K562 (cell line): ENCODE results near the gene HSPA1B. TPM values are rescaled to one million over a fixed set of nuclear protein-coding genes. Genes with fewer than 3 reads are reported as not detected.

Experiments used
- BCL6 ChIP-seq: fragments of 250-450 bp; sonication (Bioruptor Pico); IDR thresholded peaks from 2 replicates; pipeline ENCODE4 v1.4.0; 2020
- DIDO1 ChIP-seq: fragments of 450-650 bp; IDR thresholded peaks from 2 replicates; pipeline ENCODE4 v1.6.1; 2016; ENCODE audit warnings: low read depth, missing biosample characterization, missing genetic modification characterization
- ELF1 ChIP-seq: fragments of 200-800 bp; sonication (Bioruptor generic); IDR thresholded peaks from 2 replicates; pipeline ENCODE4 v1.6.1; 2016; ENCODE audit warnings: missing genetic modification characterization, missing compliant biosample characterization
- FOXJ2 ChIP-seq: fragments of 200-800 bp; sonication (Bioruptor generic); IDR thresholded peaks from 2 replicates; pipeline ENCODE4 v1.6.1; 2016; ENCODE audit warnings: missing genetic modification characterization, missing compliant biosample characterization
- HDAC3 ChIP-seq: fragments of 450-650 bp; IDR thresholded peaks from 2 replicates; pipeline ENCODE4 v1.6.1; 2018; ENCODE audit warnings: borderline replicate concordance, mild to moderate bottlenecking, moderate library complexity; ENCODE audit not compliant: partially characterized antibody
- HMG20A ChIP-seq: fragments of 450-650 bp; formaldehyde crosslinking; conservative IDR thresholded peaks from 2 replicates; pipeline ENCODE4 v1.4.0; 2020; ENCODE audit warnings: mild to moderate bottlenecking, mixed read lengths
- LEF1 ChIP-seq: fragments of 450-650 bp; IDR thresholded peaks from 2 replicates; pipeline ENCODE4 v1.6.1; 2016; ENCODE audit warnings: mild to moderate bottlenecking
- RREB1 ChIP-seq: fragments of 250-450 bp; sonication (Bioruptor Pico); IDR thresholded peaks from 2 replicates; pipeline ENCODE4 v1.4.0; 2020
- SAP30 ChIP-seq: fragments of 200-600 bp; sonication (generic); IDR thresholded peaks from 2 replicates; pipeline ENCODE4 v1.6.1; 2012; ENCODE audit warnings: borderline replicate concordance, low read depth, mild to moderate bottlenecking, moderate library complexity, low read length, control low read depth, inconsistent platforms; ENCODE audit not compliant: insufficient read depth, poor library complexity, severe bottlenecking
- SETDB1 ChIP-seq: IDR thresholded peaks from one replicate; pipeline ENCODE4 v1.6.1; 2012; ENCODE audit warnings: low read length, control low read depth, inconsistent platforms
- TAF15 ChIP-seq: fragments of 200-400 bp; formaldehyde crosslinking; IDR thresholded peaks from 2 replicates; pipeline ENCODE4 v1.6.1; 2017; ENCODE audit warnings: mild to moderate bottlenecking, low read depth, low read length, moderate library complexity
- ZNF324 ChIP-seq: fragments of 250-450 bp; sonication (Bioruptor Pico); IDR thresholded peaks from 2 replicates; pipeline ENCODE4 v1.4.0; 2020; ENCODE audit warnings: mild to moderate bottlenecking
- ZNF778 ChIP-seq: fragments of 450-650 bp; formaldehyde crosslinking; IDR thresholded peaks from 2 replicates; pipeline ENCODE4 v1.4.0; 2020; ENCODE audit warnings: mild to moderate bottlenecking, moderate library complexity
- polyA plus RNA-seq, 8 experiments: library from polyadenylated mRNA; depleted of rRNA in 4 of 8; stranded (reverse) in 5 of 8; unstranded in 3 of 8; fragments of >200 nt; fragmentation: Nextera tagmentation in 2 of 8; fragmentation: Illumina TruSeq in 1 of 8; extraction: Ambion mirVana in 2 of 8; extraction: Trizol in 1 of 8; gene quantifications; 2 replicates each; pipeline versions ENCODE4 v1.2.1 to v1.2.3, GENCODE V29; 2011 to 2014; ENCODE audit warnings: inconsistent platforms in 1 of 8, missing spikeins in 1 of 8
- total RNA-seq, 7 experiments: library from RNA; depleted of rRNA in 6 of 7; stranded (reverse); fragments of >200 nt in 6 of 7; fragmentation: Illumina TruSeq in 2 of 7; extraction: Trizol in 2 of 7; gene quantifications; 2 replicates each; pipeline versions ENCODE4 v1.2.1 to v1.2.3, GENCODE V29; 2011 to 2021; ENCODE audit warnings: low replicate concordance in 1 of 7
- TF ChIP-seq, protein P1 (sequence below): fragments of 250-450 bp; sonication (Bioruptor Pico); IDR thresholded peaks from 2 replicates; pipeline ENCODE4 v1.5.0; 2021; ENCODE audit warnings: mild to moderate bottlenecking, borderline replicate concordance
- TF ChIP-seq, protein P2 (sequence below): fragments of 250-450 bp; sonication (Bioruptor Pico); IDR thresholded peaks from 2 replicates; pipeline ENCODE4 v1.8.0; 2022; ENCODE audit warnings: inconsistent platforms

The HSPA1B gene
- total and polyA plus RNA-seq, 9 of the 15 experiments (the other 6 are each of a cell fraction or from before 2014, with no cell fraction given), result 0.27 to 227 (median 51.2) TPM

- TF ChIP-seq SAP30 (peak; percentile 96), FOXJ2 (tag) (peak; percentile 91; the same call in 1 of the 2 replicates), SETDB1 (no peak), RREB1 (CRISPR knock-in tag) (peak; percentile 92), ZNF324 (CRISPR knock-in tag) (peak; percentile 46; the same call in 1 of the 2 replicates), HDAC3 (no peak), TAF15 (peak; percentile 94), ELF1 (tag) (no peak), BCL6 (CRISPR knock-in tag) (peak; percentile 71), HMG20A (CRISPR knock-in tag) (no peak), LEF1 (peak; percentile 96), ZNF778 (CRISPR knock-in tag) (no peak), DIDO1 (tag) (peak; percentile 52)
- TF ChIP-seq, protein P1, sequence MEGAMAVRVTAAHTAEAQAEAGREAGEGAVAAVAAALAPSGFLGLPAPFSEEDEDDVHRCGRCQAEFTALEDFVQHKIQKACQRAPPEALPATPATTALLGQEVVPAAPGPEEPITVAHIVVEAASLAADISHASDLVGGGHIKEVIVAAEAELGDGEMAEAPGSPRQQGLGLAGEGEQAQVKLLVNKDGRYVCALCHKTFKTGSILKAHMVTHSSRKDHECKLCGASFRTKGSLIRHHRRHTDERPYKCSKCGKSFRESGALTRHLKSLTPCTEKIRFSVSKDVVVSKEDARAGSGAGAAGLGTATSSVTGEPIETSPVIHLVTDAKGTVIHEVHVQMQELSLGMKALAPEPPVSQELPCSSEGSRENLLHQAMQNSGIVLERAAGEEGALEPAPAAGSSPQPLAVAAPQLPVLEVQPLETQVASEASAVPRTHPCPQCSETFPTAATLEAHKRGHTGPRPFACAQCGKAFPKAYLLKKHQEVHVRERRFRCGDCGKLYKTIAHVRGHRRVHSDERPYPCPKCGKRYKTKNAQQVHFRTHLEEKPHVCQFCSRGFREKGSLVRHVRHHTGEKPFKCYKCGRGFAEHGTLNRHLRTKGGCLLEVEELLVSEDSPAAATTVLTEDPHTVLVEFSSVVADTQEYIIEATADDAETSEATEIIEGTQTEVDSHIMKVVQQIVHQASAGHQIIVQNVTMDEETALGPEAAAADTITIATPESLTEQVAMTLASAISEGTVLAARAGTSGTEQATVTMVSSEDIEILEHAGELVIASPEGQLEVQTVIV (CRISPR knock-in tag), result peak; percentile 79; the same call in 1 of the 2 replicates
- TF ChIP-seq, protein P2, sequence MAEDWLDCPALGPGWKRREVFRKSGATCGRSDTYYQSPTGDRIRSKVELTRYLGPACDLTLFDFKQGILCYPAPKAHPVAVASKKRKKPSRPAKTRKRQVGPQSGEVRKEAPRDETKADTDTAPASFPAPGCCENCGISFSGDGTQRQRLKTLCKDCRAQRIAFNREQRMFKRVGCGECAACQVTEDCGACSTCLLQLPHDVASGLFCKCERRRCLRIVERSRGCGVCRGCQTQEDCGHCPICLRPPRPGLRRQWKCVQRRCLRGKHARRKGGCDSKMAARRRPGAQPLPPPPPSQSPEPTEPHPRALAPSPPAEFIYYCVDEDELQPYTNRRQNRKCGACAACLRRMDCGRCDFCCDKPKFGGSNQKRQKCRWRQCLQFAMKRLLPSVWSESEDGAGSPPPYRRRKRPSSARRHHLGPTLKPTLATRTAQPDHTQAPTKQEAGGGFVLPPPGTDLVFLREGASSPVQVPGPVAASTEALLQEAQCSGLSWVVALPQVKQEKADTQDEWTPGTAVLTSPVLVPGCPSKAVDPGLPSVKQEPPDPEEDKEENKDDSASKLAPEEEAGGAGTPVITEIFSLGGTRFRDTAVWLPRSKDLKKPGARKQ, result no peak
Observed at GRCh38 chr6:31834367-31835250, 7.1 kb downstream of the HSPA1B start (continued).
